Measurements from ENCODE around the gene ADORA1.

ADORA1 gene

GRCh38 chr1:203190949-203191348 is 63.4 kb downstream of the ADORA1 start:
- no peak overlapping the region for H3K4me3 ChIP-seq (ENCODE audit: low read depth, low read length, poor library complexity, severe bottlenecking)
- TF ChIP-seq CTCF (IDR thresholded peaks at IDR 0.05; ENCODE audit: low read length) (no peak), EZH2 (IDR thresholded peaks at IDR 0.05; ENCODE audit: borderline replicate concordance, low read length) (no peak)
- H3K9me3 ChIP-seq (ENCODE audit: low read length), result no peaks in the 10 kb centered on the region
- no peak overlapping the region for H3K9ac ChIP-seq (ENCODE audit: low read length)
- H3K27me3 ChIP-seq (ENCODE audit: insufficient read depth, low read length), result no peaks in the 10 kb centered on the region
- H3K4me2 ChIP-seq (ENCODE audit: low read length), result no peak overlapping the region
- H3K4me1 ChIP-seq (ENCODE audit: insufficient read depth, low read length, severe bottlenecking), result no peaks in the 10 kb centered on the region
- no peaks in the 10 kb centered on the region for H3K79me2 ChIP-seq (ENCODE audit: insufficient read depth, low read length)
- H3K9me2 ChIP-seq (ENCODE audit: low read depth, low read length), result no peaks in the 10 kb centered on the region
- no peak overlapping the region for H3K27ac ChIP-seq (ENCODE audit: low read depth, low read length, poor library complexity, severe bottlenecking)
- H2AFZ ChIP-seq (ENCODE audit: low read length), result no peak overlapping the region
- no peaks in the 10 kb centered on the region for H3F3A ChIP-seq (ENCODE audit: insufficient read depth, low read length)
- H4K20me1 ChIP-seq (ENCODE audit: insufficient read depth, low read length), result no peaks in the 10 kb centered on the region
- no peaks in the 10 kb centered on the region for H3K36me3 ChIP-seq (ENCODE audit: insufficient read depth, low read length)

- Histone ChIP-seq H4K20me1 (ENCODE audit: insufficient read depth, low read length) (no peaks in the 10 kb centered on the region), H3F3A (ENCODE audit: insufficient read depth, low read length) (no peaks in the 10 kb centered on the region), H3K9me2 (ENCODE audit: low read depth, low read length) (no peaks in the 10 kb centered on the region), H3K27me3 (ENCODE audit: insufficient read depth, low read length) (peaks cover 14% of the 10 kb centered on the region; the same call in 1 of the 2 replicates), H3K4me1 (ENCODE audit: insufficient read depth, low read length, severe bottlenecking) (no peaks in the 10 kb centered on the region), H3K4me2 (ENCODE audit: low read length) (no peak overlapping the region), H2AFZ (ENCODE audit: low read length) (no peak overlapping the region), H3K79me2 (ENCODE audit: insufficient read depth, low read length) (no peaks in the 10 kb centered on the region), H3K9me3 (ENCODE audit: low read length) (no peaks in the 10 kb centered on the region), H3K27ac (ENCODE audit: low read depth, low read length, poor library complexity, severe bottlenecking) (no peak overlapping the region), H3K36me3 (ENCODE audit: insufficient read depth, low read length) (no peaks in the 10 kb centered on the region), H3K4me3 (ENCODE audit: low read depth, low read length, poor library complexity, severe bottlenecking) (no peak overlapping the region), H3K9ac (ENCODE audit: low read length) (no peak overlapping the region)
- no peak for TF ChIP-seq EZH2 (IDR thresholded peaks at IDR 0.05; ENCODE audit: borderline replicate concordance, low read length)
- TF ChIP-seq CTCF (IDR thresholded peaks at IDR 0.05; ENCODE audit: low read length), result no peak
Measured at GRCh38 chr1:203196371-203196770, 68.8 kb downstream of the ADORA1 start.

- no peak overlapping the region for H3K27ac ChIP-seq (ENCODE audit: low read depth, low read length, poor library complexity, severe bottlenecking)
- no peaks in the 10 kb centered on the region for H3K36me3 ChIP-seq (ENCODE audit: insufficient read depth, low read length)
- H4K20me1 ChIP-seq (ENCODE audit: insufficient read depth, low read length), result no peaks in the 10 kb centered on the region
- no peaks in the 10 kb centered on the region for H3K4me1 ChIP-seq (ENCODE audit: insufficient read depth, low read length, severe bottlenecking)
- no peaks in the 10 kb centered on the region for H3K79me2 ChIP-seq (ENCODE audit: insufficient read depth, low read length)
- no peak overlapping the region for H3K4me3 ChIP-seq (ENCODE audit: low read depth, low read length, poor library complexity, severe bottlenecking)
- H3K27me3 ChIP-seq (ENCODE audit: insufficient read depth, low read length), result peaks cover 14% of the 10 kb centered on the region
- no peak overlapping the region for H3K4me2 ChIP-seq (ENCODE audit: low read length)
- no peak overlapping the region for H3K9ac ChIP-seq (ENCODE audit: low read length)
- no peaks in the 10 kb centered on the region for H3K9me2 ChIP-seq (ENCODE audit: low read depth, low read length)
- no peak overlapping the region for H2AFZ ChIP-seq (ENCODE audit: low read length)
- no peaks in the 10 kb centered on the region for H3K9me3 ChIP-seq (ENCODE audit: low read length)
- TF ChIP-seq EZH2 (IDR thresholded peaks at IDR 0.05; ENCODE audit: borderline replicate concordance, low read length), result no peak
- TF ChIP-seq CTCF (IDR thresholded peaks at IDR 0.05; ENCODE audit: low read length), result no peak
- no peaks in the 10 kb centered on the region for H3F3A ChIP-seq (ENCODE audit: insufficient read depth, low read length)
Measured at GRCh38 chr1:203197625-203198024, 70.1 kb downstream of the ADORA1 start.

Measured in OCI-LY1 (cell line).